Psoas muscle (tissue), 8 donors: Measurements from ENCODE around the gene TRIM44. TPM values are rescaled to one million over a fixed set of nuclear protein-coding genes. Genes with fewer than 3 reads are reported as not detected.

ENCODE experiments used
- ATAC-seq, 4 donors: fragments of 200-7000 bp; cut with Tn5 transposase; one replicate each; pipeline ENCODE4 v1.9.1; 2020; ENCODE audit warnings: moderate library complexity in 3 of 4, mild to moderate bottlenecking in 2 of 4
- DNase-seq, 2 donors: peaks; one replicate each; pipeline ENCODE4 v3.0.0-alpha.2; 2020
- H3K27ac ChIP-seq: fragments of 200-600 bp; one replicate; pipeline ENCODE4 v1.8.0; 2022
- H3K27me3 ChIP-seq, 3 donors: fragments of 200-600 bp in 1 of 3; one replicate each; pipeline versions ENCODE4 v1.6.1 to v1.8.0; 2013 to 2022; ENCODE audit warnings: low read length in 2 of 3, mild to moderate bottlenecking in 2 of 3, moderate library complexity in 1 of 3; ENCODE audit not compliant: insufficient read depth in 3 of 3
- H3K36me3 ChIP-seq, 2 donors: fragments of 200-600 bp in 1 of 2; one replicate each; pipeline versions ENCODE4 v1.6.1 to v1.8.0; 2013 to 2022; ENCODE audit warnings: low read depth in 1 of 2, mild to moderate bottlenecking in 1 of 2, moderate library complexity in 1 of 2; ENCODE audit not compliant: insufficient read depth in 1 of 2
- H3K4me1 ChIP-seq: fragments of 200-600 bp; one replicate; pipeline ENCODE4 v1.8.0; 2022
- H3K4me3 ChIP-seq: fragments of 200-600 bp; one replicate; pipeline ENCODE4 v1.8.0; 2022; ENCODE audit warnings: mild to moderate bottlenecking
- H3K9me3 ChIP-seq: fragments of 200-600 bp; one replicate; pipeline ENCODE4 v1.8.0; 2022
- WGBS, 3 donors: extraction: QIAGEN DNeasy Blood & Tissue Kit; methylation state at CpG; one replicate each; pipeline versions ENCODE4 v1.1.6 to v1.1.7; 2013; 5-methylcytosine and 5-hydroxymethylcytosine counted together
- intact Hi-C, 2 donors: fragments of 100-400 bp; cut with DNase I; formaldehyde crosslinking; loops; one replicate each; pipeline versions ENCODE4 v1.11.0 to v1.14.2; 2022
- polyA plus RNA-seq, 3 donors: library from polyadenylated mRNA; stranded (reverse); fragments of 200-250 nt; gene quantifications; one replicate each; pipeline ENCODE4 v1.2.3, GENCODE V29; 2013
- total RNA-seq, 4 donors: library from RNA; stranded (reverse); fragmentation: NEBNext Ultra II Directional in 2 of 4; extraction: Animal tissue kit (Norgen Biotek cat#: 25700) in 2 of 4; gene quantifications; one replicate each; pipeline versions ENCODE4 v1.2.1 to v1.2.4, GENCODE V29; 2021 to 2023
- TF ChIP-seq, protein P1 (sequence below): fragments of 200-600 bp; IDR thresholded peaks from one replicate; pipeline ENCODE4 v1.8.0; 2022; ENCODE audit warnings: antibody characterized with exemption
- donor health status: healthy with polysubstance abuse.
- donor health status: DM: no; HTN: no; CAD: no; lungs with moderate emphysema.
- donor health status: Bipolar disorder and iron deficiency.
- donor health status: healthy.
- donor health status: DM: yes; HTN: yes; CAD: no.
- donor health status: DM: no; HTN: no; CAD: no.
- donor health status: DM: no; HTN: no; CAD: no.
- donor health status: DM: yes; HTN: yes; CAD: no.

The TRIM44 gene
- total and polyA plus RNA-seq, 7 donors = 6.8 to 46.8 (median 34.0) TPM

DNA sequence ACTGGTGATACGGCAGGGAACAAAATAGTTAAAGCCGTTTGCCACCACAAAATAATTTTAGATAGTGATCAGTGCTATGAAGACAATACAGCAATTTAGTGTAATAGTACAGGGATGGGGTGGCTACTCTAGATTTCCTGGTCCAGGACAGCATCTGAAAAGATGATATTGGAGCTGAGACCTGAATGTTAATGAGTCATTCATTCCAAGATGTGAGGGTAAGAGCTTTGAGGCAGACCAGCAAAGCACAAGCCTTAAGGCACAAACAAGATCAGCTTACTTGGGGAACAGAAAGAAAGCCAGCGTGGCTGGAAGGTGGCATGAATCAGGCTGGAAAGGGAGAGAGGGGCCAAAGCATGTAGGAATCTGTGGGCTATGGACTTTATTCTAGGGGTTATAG, 132.3 kb downstream of the TRIM44 start:
- H3K9me3 ChIP-seq = no peaks in the 10 kb centered on the region
- H3K27ac ChIP-seq = no peak overlapping the region
- H3K4me1 ChIP-seq = peaks cover 20% of the 10 kb centered on the region
- intact Hi-C loops = loop anchor here in 1 of 2 donors (10.0 kb wide), 1 partner anchor 180 kb away; the partner anchor contains the start of gene FJX1
- 78 to 95% (median 87%) methylated on average over 3 of the region's 3 CpGs for WGBS, 3 donors
- TF ChIP-seq, protein P1, sequence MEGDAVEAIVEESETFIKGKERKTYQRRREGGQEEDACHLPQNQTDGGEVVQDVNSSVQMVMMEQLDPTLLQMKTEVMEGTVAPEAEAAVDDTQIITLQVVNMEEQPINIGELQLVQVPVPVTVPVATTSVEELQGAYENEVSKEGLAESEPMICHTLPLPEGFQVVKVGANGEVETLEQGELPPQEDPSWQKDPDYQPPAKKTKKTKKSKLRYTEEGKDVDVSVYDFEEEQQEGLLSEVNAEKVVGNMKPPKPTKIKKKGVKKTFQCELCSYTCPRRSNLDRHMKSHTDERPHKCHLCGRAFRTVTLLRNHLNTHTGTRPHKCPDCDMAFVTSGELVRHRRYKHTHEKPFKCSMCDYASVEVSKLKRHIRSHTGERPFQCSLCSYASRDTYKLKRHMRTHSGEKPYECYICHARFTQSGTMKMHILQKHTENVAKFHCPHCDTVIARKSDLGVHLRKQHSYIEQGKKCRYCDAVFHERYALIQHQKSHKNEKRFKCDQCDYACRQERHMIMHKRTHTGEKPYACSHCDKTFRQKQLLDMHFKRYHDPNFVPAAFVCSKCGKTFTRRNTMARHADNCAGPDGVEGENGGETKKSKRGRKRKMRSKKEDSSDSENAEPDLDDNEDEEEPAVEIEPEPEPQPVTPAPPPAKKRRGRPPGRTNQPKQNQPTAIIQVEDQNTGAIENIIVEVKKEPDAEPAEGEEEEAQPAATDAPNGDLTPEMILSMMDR = no peak
- DNase-seq (no peak), ATAC-seq (peak in 3 of 4 donors; percentile 24 to 51 (median 27))
- H3K36me3 ChIP-seq = peaks cover 0 to 2% of the 10 kb centered on the region in 2 donors
- no peak overlapping the region for H3K4me3 ChIP-seq
- no peaks in the 10 kb centered on the region for H3K27me3 ChIP-seq

DNA sequence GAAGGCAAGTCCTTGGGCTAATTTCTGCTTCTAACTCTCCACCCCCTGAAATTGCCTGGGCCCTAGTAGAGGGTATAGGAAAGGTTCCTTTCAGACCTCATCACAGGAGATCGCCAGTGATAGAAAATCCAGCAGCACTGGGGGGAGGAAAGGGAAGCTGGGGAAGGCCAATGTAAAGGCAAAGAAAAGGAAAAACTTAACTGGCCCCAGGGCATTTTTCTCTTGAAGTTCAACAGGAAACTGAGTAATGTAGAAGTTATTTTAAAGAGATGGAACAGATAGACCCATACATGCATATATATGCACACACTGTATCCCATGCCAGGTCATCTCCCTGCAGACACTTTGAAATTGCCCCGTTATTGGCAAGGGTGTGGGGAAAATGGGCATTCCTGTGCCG, 134.0 kb downstream of the TRIM44 start:
- H3K27me3 ChIP-seq = no peaks in the 10 kb centered on the region
- no peak overlapping the region for H3K4me3 ChIP-seq
- DNase-seq = no peak
- intact Hi-C loops = loop anchor here in 1 of 2 donors (10.0 kb wide), 1 partner anchor 182 kb away; the partner anchor contains the start of gene FJX1
- ATAC-seq = no peak
- TF ChIP-seq, protein P1 = no peak
- H3K27ac ChIP-seq = no peak overlapping the region
- 75 to 79% (median 77%) methylated on average over 3 of the region's 3 CpGs for WGBS, 3 donors
- H3K4me1 ChIP-seq = peaks cover 20% of the 10 kb centered on the region
- peaks cover 0 to 2% of the 10 kb centered on the region in 2 donors for H3K36me3 ChIP-seq
- H3K9me3 ChIP-seq = no peaks in the 10 kb centered on the region

DNA sequence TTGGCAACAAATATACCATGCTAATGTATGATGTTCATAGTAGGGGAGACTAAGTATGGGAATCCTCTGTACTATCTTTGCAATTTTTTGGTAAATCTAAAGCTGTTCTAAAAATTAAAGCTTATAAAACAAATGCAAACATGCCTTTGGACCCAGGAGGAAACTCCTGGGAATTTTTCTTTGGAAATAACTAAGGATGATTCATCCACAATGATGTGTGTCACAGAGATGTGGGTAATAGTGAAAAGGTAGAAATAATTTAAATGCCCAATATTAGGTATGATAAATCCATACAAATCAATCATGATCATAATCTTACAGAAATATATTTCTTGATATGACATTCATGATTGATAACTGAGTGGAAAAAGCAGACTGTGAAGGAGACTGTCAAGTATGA, 135.8 kb downstream of the TRIM44 start:
- no peaks in the 10 kb centered on the region for H3K9me3 ChIP-seq
- no peaks in the 10 kb centered on the region for H3K27me3 ChIP-seq
- H3K4me1 ChIP-seq = peaks cover 23% of the 10 kb centered on the region
- TF ChIP-seq, protein P1 = no peak
- H3K4me3 ChIP-seq = no peak overlapping the region
- ATAC-seq = no peak
- no peak overlapping the region for H3K27ac ChIP-seq
- DNase-seq = no peak
- intact Hi-C loops = loop anchor here in 1 of 2 donors (10.0 kb wide), 1 partner anchor 184 kb away; the partner anchor contains the start of gene FJX1
- H3K36me3 ChIP-seq = peaks cover 0 to 2% of the 10 kb centered on the region in 2 donors

DNA sequence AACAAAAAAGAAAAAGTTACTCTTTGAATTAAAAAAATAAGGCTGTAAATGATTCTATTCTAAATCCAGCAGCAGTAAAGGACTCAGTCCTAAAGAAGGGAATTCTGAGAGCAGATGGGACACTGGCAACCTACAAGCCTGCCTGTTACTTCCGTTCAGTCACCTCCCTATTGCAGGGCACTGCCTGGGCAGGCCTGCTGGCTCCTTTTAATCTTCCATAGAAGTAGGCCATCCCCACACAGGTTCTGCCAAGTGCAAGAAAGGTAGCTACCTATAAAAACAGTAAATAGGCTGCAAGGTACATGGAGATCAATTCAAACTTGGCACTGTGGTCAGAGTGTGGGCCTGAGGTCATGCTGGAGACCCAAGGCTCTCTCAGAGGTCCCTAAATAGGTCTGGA, 136.4 kb downstream of the TRIM44 start:
- intact Hi-C loops = loop anchor here in 1 of 2 donors (10.0 kb wide), 1 partner anchor 184 kb away; the partner anchor contains the start of gene FJX1
- TF ChIP-seq, protein P1 = no peak
- Histone ChIP-seq H3K27ac (no peak overlapping the region), H3K4me1 (peaks cover 23% of the 10 kb centered on the region), H3K27me3 (no peaks in the 10 kb centered on the region), H3K4me3 (no peak overlapping the region), H3K9me3 (no peaks in the 10 kb centered on the region), H3K36me3 (peaks cover 0 to 2% of the 10 kb centered on the region in 2 donors)
- DNase-seq = no peak
- WGBS, 3 donors = 48 to 92% (median 91%) methylated on average over 1 of the region's 1 CpG
- ATAC-seq = peak in 3 of 4 donors; percentile 24 to 45 (median 26)

DNA sequence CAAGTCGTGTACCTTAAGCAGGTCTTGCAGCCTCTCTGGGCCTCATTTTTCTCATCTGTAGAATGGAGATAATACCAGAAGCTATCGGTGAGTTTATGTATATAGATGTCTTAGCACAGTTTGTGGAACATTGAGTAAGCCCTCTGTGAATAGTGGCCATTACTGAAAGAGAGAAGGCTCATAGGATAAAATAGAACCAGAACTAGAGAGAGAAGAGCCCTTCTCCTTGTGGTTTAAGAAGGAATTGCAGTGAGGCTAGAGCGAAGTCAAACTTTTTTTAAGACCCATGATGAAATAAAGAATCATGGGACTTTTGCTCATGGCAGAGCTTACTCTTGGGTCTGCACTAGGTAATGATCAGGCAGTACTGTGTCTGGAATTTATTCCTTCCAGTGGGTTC, 137.1 kb downstream of the TRIM44 start:
- H3K27me3 ChIP-seq = no peaks in the 10 kb centered on the region
- intact Hi-C loops = loop anchor here in 1 of 2 donors (10.0 kb wide), 1 partner anchor 185 kb away; the partner anchor contains the start of gene FJX1
- WGBS, 3 donors = 95 to 98% (median 98%) methylated on average over 3 of the region's 3 CpGs
- TF ChIP-seq, protein P1 = peak; percentile 4
- DNase-seq (no peak), ATAC-seq (no peak)
- H3K27ac ChIP-seq = no peak overlapping the region
- H3K4me3 ChIP-seq = no peak overlapping the region
- H3K36me3 ChIP-seq = no peaks in the 10 kb centered on the region
- no peaks in the 10 kb centered on the region for H3K9me3 ChIP-seq
- H3K4me1 ChIP-seq = peaks cover 25% of the 10 kb centered on the region
